ENCODE measurements around the gene USP34. TPM values are rescaled to one million over a fixed set of nuclear protein-coding genes. Genes with fewer than 3 reads are reported as not detected.
A peak's percentile ranks its signal among the peaks of the same experiment; 100 is the strongest.

The USP34 gene
- total RNA-seq, 4 donors from 2014 or later = 49.5 to 129 (median 84.9) TPM

DNA sequence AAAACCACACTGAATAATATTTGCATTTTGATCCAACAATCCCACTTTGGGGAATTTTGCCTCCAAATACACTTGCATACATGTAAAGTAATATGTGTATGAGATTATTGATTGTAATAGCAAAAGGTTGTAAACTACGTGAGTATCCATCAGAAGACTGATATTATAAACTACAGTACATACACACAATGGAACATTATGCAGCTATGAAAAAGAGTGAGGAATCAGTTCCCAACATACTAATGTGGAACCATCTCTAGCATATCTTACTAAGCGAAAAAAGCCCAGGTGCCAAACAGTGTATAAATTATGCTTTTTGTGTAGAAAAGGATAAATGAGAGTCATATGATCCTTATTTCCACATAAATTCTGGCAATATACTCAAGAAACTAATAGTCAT lies 324.9 kb downstream of the USP34 start:
- H3K4me3 ChIP-seq = peak overlapping the region in 1 of 4 donors; percentile 65
- no peaks in the 10 kb centered on the region for H3K9me3 ChIP-seq
- WGBS, 2 donors = 91 to 97% methylated on average over 2 of the region's 2 CpGs
- H3K27ac ChIP-seq = no peak overlapping the region
- no peaks in the 10 kb centered on the region for H3K27me3 ChIP-seq
- DNase-seq = no peak
- peaks cover 0 to 33% (median 0%) of the 10 kb centered on the region in 3 donors for H3K36me3 ChIP-seq
- no peak for TF ChIP-seq POLR2A (IDR thresholded peaks at IDR 0.05)
- TF ChIP-seq, protein P1, sequence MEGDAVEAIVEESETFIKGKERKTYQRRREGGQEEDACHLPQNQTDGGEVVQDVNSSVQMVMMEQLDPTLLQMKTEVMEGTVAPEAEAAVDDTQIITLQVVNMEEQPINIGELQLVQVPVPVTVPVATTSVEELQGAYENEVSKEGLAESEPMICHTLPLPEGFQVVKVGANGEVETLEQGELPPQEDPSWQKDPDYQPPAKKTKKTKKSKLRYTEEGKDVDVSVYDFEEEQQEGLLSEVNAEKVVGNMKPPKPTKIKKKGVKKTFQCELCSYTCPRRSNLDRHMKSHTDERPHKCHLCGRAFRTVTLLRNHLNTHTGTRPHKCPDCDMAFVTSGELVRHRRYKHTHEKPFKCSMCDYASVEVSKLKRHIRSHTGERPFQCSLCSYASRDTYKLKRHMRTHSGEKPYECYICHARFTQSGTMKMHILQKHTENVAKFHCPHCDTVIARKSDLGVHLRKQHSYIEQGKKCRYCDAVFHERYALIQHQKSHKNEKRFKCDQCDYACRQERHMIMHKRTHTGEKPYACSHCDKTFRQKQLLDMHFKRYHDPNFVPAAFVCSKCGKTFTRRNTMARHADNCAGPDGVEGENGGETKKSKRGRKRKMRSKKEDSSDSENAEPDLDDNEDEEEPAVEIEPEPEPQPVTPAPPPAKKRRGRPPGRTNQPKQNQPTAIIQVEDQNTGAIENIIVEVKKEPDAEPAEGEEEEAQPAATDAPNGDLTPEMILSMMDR (IDR thresholded peaks at IDR 0.05) = no peak
- peaks cover 6 to 22% (median 7%) of the 10 kb centered on the region in 3 donors for H3K4me1 ChIP-seq
- intact Hi-C loops (cut with DNase I) = no loop called here

DNA sequence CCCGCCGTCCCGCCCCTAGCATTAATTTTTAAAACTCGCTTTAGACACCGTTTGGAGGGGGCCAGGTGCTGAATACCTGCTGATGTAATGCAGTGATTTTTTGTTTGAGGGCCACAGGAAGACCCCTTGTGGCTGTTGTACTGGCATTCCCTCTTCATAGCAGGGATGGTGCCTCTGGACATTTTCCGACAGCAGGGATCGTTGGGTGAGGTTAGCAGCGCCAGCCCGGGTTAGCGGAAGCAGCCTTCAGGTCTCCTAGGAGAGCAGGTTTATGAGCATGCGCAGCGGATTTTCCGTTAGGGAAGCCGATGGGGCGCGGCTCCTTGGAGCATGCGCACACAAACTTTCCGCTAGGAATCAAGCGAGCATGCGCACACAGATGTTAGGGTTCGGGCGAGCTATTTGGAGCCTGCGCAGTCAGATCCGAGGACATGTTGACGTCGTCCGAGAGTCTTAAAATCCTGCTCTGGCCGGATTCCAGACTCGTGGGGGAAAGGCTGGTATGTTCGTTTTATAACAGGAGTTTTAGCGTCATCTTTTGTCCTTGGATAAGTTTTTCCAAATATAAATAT lies 326.1 kb downstream of the USP34 start:
- TF ChIP-seq, protein P1 (IDR thresholded peaks at IDR 0.05) = peak in 2 of 6 experiments; percentile 4 to 37
- TF ChIP-seq POLR2A (IDR thresholded peaks at IDR 0.05) = peak in 3 of 4 donors; percentile 33 to 66 (median 54)
- Histone ChIP-seq H3K27ac (peak overlapping the region; percentile 66 to 87 (median 78)), H3K9me3 (no peaks in the 10 kb centered on the region), H3K4me1 (peaks cover 6 to 22% (median 7%) of the 10 kb centered on the region in 3 donors), H3K4me3 (peak overlapping the region; percentile 28 to 65 (median 56)), H3K27me3 (no peaks in the 10 kb centered on the region), H3K36me3 (peaks cover 0 to 21% (median 0%) of the 10 kb centered on the region in 3 donors)
- WGBS, 2 donors = 4 to 8% methylated on average over 22 of the region's 31 CpGs
- intact Hi-C loops (cut with DNase I) = no loop called here
- peak; percentile 68 for DNase-seq

DNA sequence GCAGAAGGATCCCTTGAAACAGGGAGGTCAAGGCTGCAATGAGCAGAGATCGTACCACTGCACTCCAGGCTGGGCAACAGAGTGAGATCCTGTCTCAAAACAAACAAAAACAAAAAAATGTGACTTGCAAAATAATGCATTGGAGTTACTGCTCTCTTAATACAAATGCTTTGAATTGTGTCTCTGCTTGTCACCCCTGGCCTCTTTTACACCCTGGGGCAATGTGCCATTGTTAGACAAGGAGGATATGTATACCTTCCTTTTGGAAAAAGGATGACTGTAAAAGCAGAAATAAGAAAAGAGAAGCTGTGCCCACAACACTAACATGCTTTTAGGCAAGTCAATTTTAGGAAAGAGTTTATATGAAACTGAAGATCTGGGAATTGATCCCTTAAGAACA lies 329.7 kb downstream of the USP34 start:
- TF ChIP-seq POLR2A (IDR thresholded peaks at IDR 0.05) = no peak
- TF ChIP-seq, protein P1 (IDR thresholded peaks at IDR 0.05) = no peak
- WGBS, 2 donors = 88 to 94% methylated on average over 1 of the region's 1 CpG

DNA sequence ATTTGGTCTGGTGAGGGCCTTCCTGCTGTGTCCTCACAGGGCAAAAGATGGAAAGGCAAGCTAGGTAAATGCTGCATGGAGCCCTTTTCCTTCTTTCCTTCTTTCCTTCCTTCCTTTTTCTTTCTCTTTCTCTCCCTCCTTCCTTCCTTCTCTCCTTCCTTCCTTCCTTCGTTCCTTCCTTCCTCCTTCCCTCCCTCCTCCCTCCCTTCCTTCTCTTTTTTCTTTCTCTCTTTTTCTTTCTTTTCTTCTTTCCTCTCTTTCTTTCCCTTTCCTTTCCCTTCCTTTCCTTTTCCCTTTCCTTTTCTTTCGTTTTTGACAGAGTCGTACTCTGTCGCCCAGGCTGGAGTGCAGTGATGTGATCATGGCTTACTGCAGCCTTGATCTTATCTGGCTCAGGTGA lies 332.0 kb downstream of the USP34 start:
- Histone ChIP-seq H3K9me3 (no peaks in the 10 kb centered on the region), H3K36me3 (no peaks in the 10 kb centered on the region), H3K4me1 (no peaks in the 10 kb centered on the region), H3K27ac (no peak overlapping the region), H3K4me3 (no peak overlapping the region), H3K27me3 (no peaks in the 10 kb centered on the region)
- TF ChIP-seq, protein P1 (IDR thresholded peaks at IDR 0.05) = no peak
- TF ChIP-seq POLR2A (IDR thresholded peaks at IDR 0.05) = no peak
- DNase-seq = no peak
- WGBS, 2 donors = 83 to 95% methylated on average over 4 of the region's 4 CpGs
- intact Hi-C loops (cut with DNase I) = no loop called here

More for the DNA sequence above, 329.7 kb downstream of the USP34 start:
- Histone ChIP-seq H3K27ac (no peak overlapping the region), H3K4me3 (no peak overlapping the region), H3K36me3 (no peaks in the 10 kb centered on the region), H3K4me1 (peaks cover 6 to 19% (median 7%) of the 10 kb centered on the region in 3 donors), H3K27me3 (no peaks in the 10 kb centered on the region), H3K9me3 (no peaks in the 10 kb centered on the region)
- intact Hi-C loops (cut with DNase I) = no loop called here
- DNase-seq = no peak

Small RNA genes within 50 kb of the gene (small RNA-seq; reads per million reads assigned to genes)
- gene SNORA70B = 0 reads per million in 4 donors

Other genes with a start within 250 kb of the USP34 start
- 100 to 1,000 TPM in 3 of 4 donors, 10 to 100 TPM in 1; 46.5 to 138 (median 104) TPM for gene XPO1, start 67.3 kb upstream of the USP34 start, total RNA-seq

Data from esophagus squamous epithelium (tissue), 5 donors.